HepG2 (cell line): ENCODE results near the gene FGGY. TPM values are rescaled to one million over a fixed set of nuclear protein-coding genes. Genes with fewer than 3 reads are reported as not detected.

Experiments
- ATAC-seq: fragments of 200-7000 bp; cut with Tn5 transposase; 3 replicates; pipeline ENCODE4 v1.9.1; 2020; ENCODE audit warnings: mild to moderate bottlenecking, moderate library complexity
- BruUV-seq: library from RNA; stranded (reverse); fragments of 400-500 nt; replicated peaks from 2 replicates; lab custom pipeline; 2021; lab: Mats Ljungman, UMichigan
- CTCF ChIA-PET: fragments of 300-600 bp; formaldehyde crosslinking; extraction: SDS; loops from one replicate; lab custom pipeline; 2021; ENCODE audit warnings: low total read pairs, inconsistent platforms, low intra/inter-chr PET ratio; lab: Yijun Ruan, JAX
- POLR2A ChIA-PET: fragments of 350-600 bp; sonication (Branson Sonifier 250); formaldehyde crosslinking; loops from one replicate; lab custom pipeline; 2020; ENCODE audit warnings: antibody characterized with exemption, inconsistent platforms; lab: Yijun Ruan, JAX
- DNase-seq: peaks from one replicate; pipeline ENCODE4 v3.0.0-alpha.2; 2015; ENCODE audit warnings: low spot score
- FAIRE-seq: peaks from 3 replicates; lab custom pipeline; 2011; peaks lifted over from hg19 to GRCh38; lab: Jason Lieb, UNC
- H2AFZ ChIP-seq: one replicate; pipeline ENCODE4 v1.6.1; 2011; ENCODE audit warnings: low read length, inconsistent platforms
- H3K27ac ChIP-seq: fragments of 300-600 bp; 3 replicates; pipeline ENCODE4 v1.8.0; 2011; ENCODE audit warnings: mixed run types, mild to moderate bottlenecking, mixed read lengths, low read length, inconsistent platforms; ENCODE audit not compliant: insufficient read depth; ENCODE audit errors: extremely low read length
- H3K27me3 ChIP-seq, 2 experiments: fragments of 200-600 bp in 1 of 2; 2 replicates in 1 of 2; 3 replicates in 1 of 2; pipeline versions ENCODE4 v1.6.0 to v1.8.0; 2011; ENCODE audit warnings: low read length in 2 of 2, mild to moderate bottlenecking in 2 of 2, moderate library complexity in 2 of 2, inconsistent platforms in 1 of 2; ENCODE audit not compliant: insufficient read depth in 2 of 2, control insufficient read depth in 1 of 2
- H3K36me3 ChIP-seq, 2 experiments: fragments of 200-600 bp in 1 of 2; replicated peaks in 1 of 2; 2 replicates in 1 of 2; 3 replicates in 1 of 2; pipeline versions ENCODE4 v1.5.1 to v1.8.0; 2011; ENCODE audit warnings: low read length in 2 of 2, inconsistent platforms in 1 of 2; ENCODE audit not compliant: insufficient read depth in 2 of 2, control insufficient read depth in 1 of 2
- H3K4me1 ChIP-seq: 2 replicates; pipeline ENCODE4 v1.5.1; 2012; ENCODE audit warnings: low read length, inconsistent platforms; ENCODE audit not compliant: insufficient read depth
- H3K4me2 ChIP-seq: 2 replicates; pipeline ENCODE4 v1.6.0; 2011; ENCODE audit warnings: low read depth, low read length, inconsistent platforms
- H3K4me3 ChIP-seq, 3 experiments: fragments of 200-600 bp in 1 of 3; sonication (generic), shearing (Covaris generic) in 1 of 3; replicated peaks in 1 of 3; 2 replicates each; pipeline ENCODE4 v1.5.1; 2011 to 2016; ENCODE audit warnings: low read length in 3 of 3, inconsistent platforms in 2 of 3, low read depth in 2 of 3, mild to moderate bottlenecking in 2 of 3, control low read depth in 1 of 3, mixed read lengths in 1 of 3; ENCODE audit not compliant: insufficient read depth in 1 of 3
- H3K79me2 ChIP-seq: one replicate; pipeline ENCODE4 v1.6.1; 2011; ENCODE audit warnings: low read length, inconsistent platforms; ENCODE audit not compliant: insufficient read depth
- H3K9ac ChIP-seq: 2 replicates; pipeline ENCODE4 v1.6.0; 2011; ENCODE audit warnings: mild to moderate bottlenecking, low read depth, low read length, inconsistent platforms; ENCODE audit not compliant: insufficient read depth
- H3K9me3 ChIP-seq: 2 replicates; pipeline ENCODE4 v1.5.1; 2012; ENCODE audit warnings: mild to moderate bottlenecking, low read length
- H4K20me1 ChIP-seq: 2 replicates; pipeline ENCODE4 v1.6.0; 2011; ENCODE audit warnings: inconsistent platforms, mild to moderate bottlenecking, low read length, moderate library complexity; ENCODE audit not compliant: insufficient read depth
- CREM ChIP-seq, 2 experiments: sonication (generic) in 1 of 2; formaldehyde crosslinking in 1 of 2; IDR thresholded peaks; 2 replicates each; pipeline versions ENCODE4 v1.4.0 to v1.6.1; 2016 to 2020; ENCODE audit warnings: antibody characterized with exemption in 1 of 2, mild to moderate bottlenecking in 1 of 2, missing genetic modification reagents in 1 of 2
- HDAC1 ChIP-seq: sonication (generic); formaldehyde crosslinking; IDR thresholded peaks from 2 replicates; pipeline ENCODE4 v1.5.1; 2020; ENCODE audit warnings: mild to moderate bottlenecking, missing genetic modification reagents
- KAT2B ChIP-seq: fragments of 150-350 bp; IDR thresholded peaks from 2 replicates; pipeline ENCODE4 v1.6.1; 2014; ENCODE audit warnings: low read depth, low read length, borderline replicate concordance
- SMAD3 ChIP-seq: sonication (generic); formaldehyde crosslinking; IDR thresholded peaks from 2 replicates; pipeline ENCODE4 v1.4.0; 2020; ENCODE audit warnings: missing genetic modification reagents
- ZNF33B ChIP-seq: sonication (generic); formaldehyde crosslinking; IDR thresholded peaks from 2 replicates; pipeline ENCODE4 v1.5.1; 2020; ENCODE audit warnings: mild to moderate bottlenecking, missing genetic modification reagents
- ZNF343 ChIP-seq: sonication (generic); formaldehyde crosslinking; IDR thresholded peaks from 2 replicates; pipeline ENCODE4 v1.4.0; 2020; ENCODE audit warnings: mild to moderate bottlenecking, missing genetic modification reagents
- ZNF556 ChIP-seq: sonication (generic); formaldehyde crosslinking; IDR thresholded peaks from 2 replicates; pipeline ENCODE4 v1.4.0; 2020; ENCODE audit warnings: mild to moderate bottlenecking, missing genetic modification reagents, borderline replicate concordance
- ZNF572 ChIP-seq: sonication (generic); formaldehyde crosslinking; IDR thresholded peaks from 2 replicates; pipeline ENCODE4 v1.5.1; 2020; ENCODE audit warnings: mild to moderate bottlenecking, missing genetic modification reagents
- WGBS: methylation state at CpG from one replicate; pipeline ENCODE4 v1.1.6; 2017; ENCODE audit warnings: low lambda C conversion rate; 5-methylcytosine and 5-hydroxymethylcytosine counted together
- in situ Hi-C: cut with HindIII; loops from 2 replicates; pipeline ENCODE4 v1.10.0; 2017; ENCODE audit warnings: low pct_unique_long_range_greater_than_20kb; ENCODE audit not compliant: extremely low pct_ligation_motif_present
- intact Hi-C: fragments of 100-400 bp; cut with micrococcal nuclease; formaldehyde crosslinking; loops from one replicate; pipeline ENCODE4 v1.10.0; 2022; ENCODE audit not compliant: unreplicated experiment
- polyA plus RNA-seq, 8 experiments: library from polyadenylated mRNA; depleted of rRNA in 3 of 8; stranded (reverse) in 7 of 8; unstranded in 1 of 8; fragments of >200 nt; fragmentation: Illumina TruSeq in 4 of 8; extraction: Trizol in 4 of 8; gene quantifications; 2 replicates each; pipeline versions ENCODE4 v1.2.1 to v1.2.3, GENCODE V29; 2011 to 2016; ENCODE audit warnings: low read depth in 4 of 8, missing spikeins in 1 of 8, mixed read lengths in 1 of 8; ENCODE audit not compliant: insufficient read depth in 1 of 8
- total RNA-seq, 5 experiments: library from RNA; depleted of rRNA; stranded (reverse); fragments of >200 nt; fragmentation: Illumina TruSeq; extraction: Trizol; gene quantifications; 2 replicates each; pipeline ENCODE4 v1.2.3, GENCODE V29; 2016; ENCODE audit warnings: low read depth in 1 of 5
- TF ChIP-seq, protein P1 (sequence below): sonication (generic); formaldehyde crosslinking; IDR thresholded peaks from 2 replicates; pipeline ENCODE4 v1.5.1; 2020; ENCODE audit warnings: mild to moderate bottlenecking, moderate library complexity, missing genetic modification reagents

The FGGY gene
- total and polyA plus RNA-seq, 2 of the 13 experiments (the other 11 are each of a cell fraction or from before 2014, with no cell fraction given), result 15.7 to 27.5 TPM

- BruUV-seq, result no TSS peak
- H3K36me3 ChIP-seq, result no peaks in the 10 kb centered on the region
- no peak overlapping the region for H3K4me3 ChIP-seq
- H3K4me2 ChIP-seq, result no peak overlapping the region
- no peak overlapping the region for H3K9ac ChIP-seq
- ChIA-PET CTCF (no interaction called here), POLR2A (no interaction called here)
- TF ChIP-seq ZNF33B (CRISPR knock-in tag) (no peak), CREM (IDR thresholded peaks at IDR 0.05) (no peak), CREM (CRISPR knock-in tag; IDR thresholded peaks at IDR 0.05) (no peak), HDAC1 (no peak), ZNF343 (CRISPR knock-in tag) (no peak), ZNF556 (CRISPR knock-in tag) (no peak), ZNF572 (CRISPR knock-in tag) (no peak), KAT2B (no peak), SMAD3 (CRISPR knock-in tag) (no peak)
- TF ChIP-seq, protein P1, sequence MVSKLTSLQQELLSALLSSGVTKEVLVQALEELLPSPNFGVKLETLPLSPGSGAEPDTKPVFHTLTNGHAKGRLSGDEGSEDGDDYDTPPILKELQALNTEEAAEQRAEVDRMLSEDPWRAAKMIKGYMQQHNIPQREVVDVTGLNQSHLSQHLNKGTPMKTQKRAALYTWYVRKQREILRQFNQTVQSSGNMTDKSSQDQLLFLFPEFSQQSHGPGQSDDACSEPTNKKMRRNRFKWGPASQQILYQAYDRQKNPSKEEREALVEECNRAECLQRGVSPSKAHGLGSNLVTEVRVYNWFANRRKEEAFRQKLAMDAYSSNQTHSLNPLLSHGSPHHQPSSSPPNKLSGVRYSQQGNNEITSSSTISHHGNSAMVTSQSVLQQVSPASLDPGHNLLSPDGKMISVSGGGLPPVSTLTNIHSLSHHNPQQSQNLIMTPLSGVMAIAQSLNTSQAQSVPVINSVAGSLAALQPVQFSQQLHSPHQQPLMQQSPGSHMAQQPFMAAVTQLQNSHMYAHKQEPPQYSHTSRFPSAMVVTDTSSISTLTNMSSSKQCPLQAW (CRISPR knock-in tag), result no peak
- peaks cover 81% of the 10 kb centered on the region for H3K4me1 ChIP-seq
- H3K27ac ChIP-seq, result no peak overlapping the region
- no peak overlapping the region for H2AFZ ChIP-seq
- FAIRE-seq (no peak), ATAC-seq (no peak), DNase-seq (no peak)
- H3K27me3 ChIP-seq, result no peaks in the 10 kb centered on the region
- intact Hi-C loops (loop anchor here (5.0 kb wide), 1 partner anchor 47 kb away; no protein-coding TSS in a partner anchor), in situ Hi-C loops (no loop called here)
- H4K20me1 ChIP-seq, result no peaks in the 10 kb centered on the region
- H3K79me2 ChIP-seq, result no peaks in the 10 kb centered on the region
- WGBS, result 93% methylated on average over 1 of the region's 1 CpG
- no peaks in the 10 kb centered on the region for H3K9me3 ChIP-seq
Measured at GRCh38 chr1:59510249-59510648, 213.4 kb downstream of the FGGY start.
